ENCODE data around the gene ANKLE1.

DNA sequence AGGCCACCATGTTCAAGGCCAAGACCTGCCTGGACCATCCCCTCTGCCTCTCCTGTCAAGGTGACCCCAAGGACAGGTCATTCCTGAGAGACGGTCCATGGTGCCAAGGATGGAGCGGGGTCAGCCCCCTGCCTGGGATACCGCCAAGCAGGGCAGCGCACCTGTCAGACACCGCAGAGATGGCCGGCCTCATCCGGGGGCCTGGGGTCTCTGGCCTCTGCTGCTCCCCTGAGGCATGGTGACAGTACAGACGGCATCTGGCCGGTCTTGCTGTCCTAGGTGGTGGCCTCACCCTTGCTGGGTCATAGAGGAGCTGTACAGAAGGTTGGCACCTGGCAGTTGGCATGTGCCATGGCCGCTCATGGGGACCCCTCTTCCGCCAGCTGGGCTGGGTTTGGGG, 38.7 kb downstream of the ANKLE1 start:
- TF ChIP-seq POLR2AphosphoS5 (IDR thresholded peaks at IDR 0.05; ENCODE audit: low read depth, low read length), result no peak
- TF ChIP-seq POLR2A (IDR thresholded peaks at IDR 0.05; ENCODE audit: low read depth, low read length), result no peak
- TF ChIP-seq SPI1 (IDR thresholded peaks at IDR 0.05; ENCODE audit: low read depth, low read length), result no peak
- no peak for TF ChIP-seq PAX5 (IDR thresholded peaks at IDR 0.05; ENCODE audit: insufficient read depth, low read length, severe bottlenecking)
